Tibial nerve (tissue), 4 donors: ENCODE data around the gene TMEM231. TPM values are rescaled to one million over a fixed set of nuclear protein-coding genes. Genes with fewer than 3 reads are reported as not detected.

Source experiments
- DNase-seq, 2 donors: peaks; one replicate each; pipeline ENCODE4 v3.0.0-alpha.2; 2019; ENCODE audit warnings: low spot score in 2 of 2
- H3K27ac ChIP-seq, 4 donors: fragments of 200-600 bp; sonication (generic) in 3 of 4; one replicate each; pipeline ENCODE4 v1.5.1; 2017 to 2019; ENCODE audit warnings: mild to moderate bottlenecking in 1 of 4
- H3K27me3 ChIP-seq, 2 donors: fragments of 200-600 bp; sonication (generic) in 1 of 2; one replicate each; pipeline versions ENCODE4 v1.5.1 to v1.6.0; 2017 to 2019
- H3K36me3 ChIP-seq, 3 donors: fragments of 200-600 bp; sonication (generic); one replicate each; pipeline ENCODE4 v1.5.1; 2018 to 2019
- H3K4me1 ChIP-seq, 4 donors: fragments of 200-600 bp; sonication (generic) in 3 of 4; one replicate each; pipeline ENCODE4 v1.5.1; 2017 to 2019
- H3K4me3 ChIP-seq, 4 donors: fragments of 200-600 bp; sonication (generic) in 3 of 4; one replicate each; pipeline ENCODE4 v1.5.1; 2017 to 2019; ENCODE audit warnings: mild to moderate bottlenecking in 1 of 4, moderate library complexity in 1 of 4
- H3K9me3 ChIP-seq, 4 donors: fragments of 200-600 bp; sonication (generic) in 3 of 4; one replicate each; pipeline ENCODE4 v1.5.1; 2017 to 2019
- CTCF ChIP-seq, 5 experiments: fragments of 200-600 bp in 3 of 5; fragments of 450-650 bp in 2 of 5; sonication (generic) in 3 of 5; IDR thresholded peaks; one replicate each; pipeline ENCODE4 v1.5.1; 2016 to 2019; ENCODE audit warnings: antibody characterized with exemption in 5 of 5, mild to moderate bottlenecking in 3 of 5, moderate library complexity in 2 of 5
- EP300 ChIP-seq, 2 donors: sonication (generic); formaldehyde crosslinking; IDR thresholded peaks; one replicate each; pipeline ENCODE4 v1.6.1; 2017; ENCODE audit warnings: antibody characterized with exemption in 2 of 2, mild to moderate bottlenecking in 1 of 2
- POLR2A ChIP-seq, 2 donors: fragments of 450-650 bp; IDR thresholded peaks; one replicate each; pipeline ENCODE4 v1.6.1; 2017; ENCODE audit warnings: antibody characterized with exemption in 2 of 2, mild to moderate bottlenecking in 2 of 2, moderate library complexity in 2 of 2
- WGBS, 2 donors: methylation state at CpG; one replicate each; pipeline ENCODE4 v1.1.5; 2018; 5-methylcytosine and 5-hydroxymethylcytosine counted together
- total RNA-seq, 4 donors: library from RNA; depleted of rRNA; stranded (reverse); fragments of >200 nt; gene quantifications; one replicate each; pipeline ENCODE4 v1.1.0, GENCODE V29; 2016

The TMEM231 gene
- total RNA-seq, 4 donors from 2014 or later = 10.3 to 14.5 (median 12.1) TPM

GRCh38 chr16:75572864-75573542, 17.0 kb upstream of the TMEM231 start:
- Histone ChIP-seq H3K27ac (no peak overlapping the region), H3K9me3 (no peaks in the 10 kb centered on the region), H3K27me3 (no peaks in the 10 kb centered on the region), H3K4me1 (peaks cover 0 to 71% (median under 1%) of the 10 kb centered on the region in 4 donors), H3K4me3 (no peak overlapping the region), H3K36me3 (peaks cover 0 to 98% (median 10%) of the 10 kb centered on the region in 3 donors)
- 36 to 68% methylated on average over 3 of the region's 3 CpGs for WGBS, 2 donors
- TF ChIP-seq CTCF (IDR thresholded peaks at IDR 0.05) = no peak
- no peak for TF ChIP-seq POLR2A (IDR thresholded peaks at IDR 0.05)
- no peak for TF ChIP-seq EP300 (IDR thresholded peaks at IDR 0.05)
- no peak for DNase-seq

DNA sequence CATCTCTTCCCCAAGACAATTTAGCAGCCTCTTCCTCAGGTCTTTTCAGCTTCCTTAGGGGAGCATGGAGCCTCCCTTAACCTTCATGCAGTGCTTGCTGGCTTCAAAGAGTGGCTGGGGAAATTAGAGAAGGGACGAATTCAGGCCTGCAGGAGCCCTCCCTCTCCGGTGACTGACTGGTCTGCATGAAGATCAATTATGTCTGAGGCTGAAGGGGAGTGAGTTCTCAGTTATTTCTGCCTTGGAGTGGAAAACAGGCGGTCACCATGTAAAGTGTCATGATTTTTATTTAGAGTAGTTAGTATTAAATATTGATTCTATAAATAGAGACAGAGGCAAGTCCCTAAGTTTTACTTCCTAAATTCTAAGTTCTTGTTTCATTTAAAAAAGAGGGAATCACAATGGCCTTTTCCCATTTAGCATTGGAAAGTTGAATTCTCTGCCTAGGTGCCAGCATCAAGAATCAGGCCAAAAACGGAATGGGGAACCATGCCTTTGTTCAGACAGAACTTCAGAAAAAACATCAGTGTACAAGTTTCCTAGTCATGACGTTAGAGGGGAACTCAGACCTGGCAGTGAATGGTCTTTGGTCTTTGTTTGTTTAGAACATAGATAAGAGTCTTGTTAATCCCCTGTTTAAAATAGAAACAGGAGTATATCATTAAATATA, 14.5 kb upstream of the TMEM231 start:
- no peak for DNase-seq
- peaks cover 0 to 74% (median 0%) of the 10 kb centered on the region in 3 donors for H3K36me3 ChIP-seq
- H3K9me3 ChIP-seq = no peaks in the 10 kb centered on the region
- H3K4me1 ChIP-seq = peaks cover 0 to 78% (median 11%) of the 10 kb centered on the region in 4 donors
- no peak for TF ChIP-seq CTCF (IDR thresholded peaks at IDR 0.05)
- no peak for TF ChIP-seq EP300 (IDR thresholded peaks at IDR 0.05)
- TF ChIP-seq POLR2A (IDR thresholded peaks at IDR 0.05) = no peak
- H3K27me3 ChIP-seq = no peaks in the 10 kb centered on the region
- peak overlapping the region in 2 of 4 donors; percentile 33 to 52 for H3K27ac ChIP-seq
- no peak overlapping the region for H3K4me3 ChIP-seq
- WGBS, 2 donors = 61% methylated on average over 5 of the region's 5 CpGs

- peaks cover 0 to 50% (median 0%) of the 10 kb centered on the region in 3 donors for H3K36me3 ChIP-seq
- peak overlapping the region in 1 of 4 donors; percentile 85 for H3K4me3 ChIP-seq
- no peaks in the 10 kb centered on the region for H3K9me3 ChIP-seq
- DNase-seq = no peak
- H3K27me3 ChIP-seq = no peaks in the 10 kb centered on the region
- WGBS, 2 donors = 69 to 83% methylated on average over 4 of the region's 4 CpGs
- TF ChIP-seq CTCF (IDR thresholded peaks at IDR 0.05) (no peak), EP300 (IDR thresholded peaks at IDR 0.05) (no peak), POLR2A (IDR thresholded peaks at IDR 0.05) (no peak)
- H3K4me1 ChIP-seq = peaks cover 0 to 71% (median 11%) of the 10 kb centered on the region in 4 donors
- peak overlapping the region in 1 of 4 donors; percentile 90 for H3K27ac ChIP-seq
Measured at GRCh38 chr16:75567911-75568310, 11.9 kb upstream of the TMEM231 start.

DNA sequence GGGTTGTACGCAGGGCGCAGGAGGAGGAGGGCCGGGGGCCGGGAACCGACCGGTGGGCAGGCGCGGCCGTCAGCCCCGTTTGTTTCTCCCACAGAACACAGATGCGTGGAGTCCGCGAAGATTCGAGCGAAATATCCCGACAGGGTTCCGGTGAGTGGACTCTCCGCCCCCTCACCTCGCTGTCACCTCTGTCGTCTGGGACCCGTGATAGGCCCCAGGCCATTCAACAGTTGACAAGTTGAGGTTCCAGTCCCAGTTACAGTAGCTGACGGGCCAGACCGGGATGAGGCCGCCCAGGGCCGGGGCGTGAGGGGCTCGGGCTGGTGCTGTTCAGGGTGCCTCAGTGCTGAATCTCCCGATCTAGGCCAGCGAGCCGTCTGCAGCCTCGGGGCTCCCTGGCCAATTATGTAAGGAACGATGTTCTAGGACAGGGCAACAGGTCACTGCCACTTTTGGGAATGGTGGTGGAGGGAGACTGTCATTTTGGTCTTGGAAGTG, 10.8 kb upstream of the TMEM231 start:
- no peak for TF ChIP-seq EP300 (IDR thresholded peaks at IDR 0.05)
- H3K4me1 ChIP-seq = peaks cover 0 to 60% (median 11%) of the 10 kb centered on the region in 4 donors
- WGBS, 2 donors = 1 to 2% methylated on average over 9 to 13 of the region's 32 CpGs
- peaks cover 0 to 39% (median 0%) of the 10 kb centered on the region in 3 donors for H3K36me3 ChIP-seq
- peak overlapping the region; percentile 61 to 90 (median 76) for H3K27ac ChIP-seq
- DNase-seq = no peak
- no peaks in the 10 kb centered on the region for H3K27me3 ChIP-seq
- peak overlapping the region; percentile 85 to 90 (median 88) for H3K4me3 ChIP-seq
- H3K9me3 ChIP-seq = no peaks in the 10 kb centered on the region

GRCh38 chr16:75566040-75566757, 10.1 kb upstream of the TMEM231 start, which contains the start of gene GABARAPL2:
Gene GABARAPL2 (plus strand): TSS chr16:75566379. CDS start chr16:75566487, 108 bp downstream.
- Histone ChIP-seq H3K27me3 (no peaks in the 10 kb centered on the region), H3K4me3 (peak within 1 kb of the TSS; percentile 85 to 90 (median 88)), H3K9me3 (no peaks in the 10 kb centered on the region), H3K27ac (peak within 1 kb of the TSS; percentile 61 to 90 (median 76)), H3K4me1 (peaks cover 0 to 54% (median 11%) of the 10 kb centered on the region in 4 donors), H3K36me3 (peaks cover 0 to 33% (median 0%) of the 10 kb centered on the region in 3 donors)
- TF ChIP-seq CTCF (IDR thresholded peaks at IDR 0.05) (peak in 1 of 5 experiments; percentile 7), POLR2A (IDR thresholded peaks at IDR 0.05) (peak; percentile 53 to 86), EP300 (IDR thresholded peaks at IDR 0.05) (peak; percentile 68 to 95)
- peak; percentile 64 to 71 for DNase-seq
- 0 to 2% methylated on average over 41 to 50 of the region's 69 CpGs for WGBS, 2 donors
